ENCODE measurements around the gene TENM4. TPM values are rescaled to one million over a fixed set of nuclear protein-coding genes. Genes with fewer than 3 reads are reported as not detected.

The TENM4 gene
- total and polyA plus RNA-seq, 4 donors, result 0.02 to 0.33 (median 0.14) TPM

GRCh38 chr11:79067352-79067679, 373.5 kb downstream of the TENM4 start:
- H3K4me3 ChIP-seq (ENCODE audit: low read depth in 1 of 3, low read length in 3 of 3), result no peak overlapping the region
- H3K9ac ChIP-seq (ENCODE audit: low read depth in 1 of 2, low read length in 2 of 2), result no peak overlapping the region
- 65% methylated on average over 6 of the region's 6 CpGs for WGBS
- H3K9me3 ChIP-seq (ENCODE audit: control insufficient read depth in 4 of 4, low read length in 3 of 4), result no peaks in the 10 kb centered on the region
- DNase-seq (ENCODE audit: low spot score), result no peak
- H3K27ac ChIP-seq (ENCODE audit: low read depth in 1 of 2, low read length in 2 of 2), result no peak overlapping the region
- TF ChIP-seq MAX (IDR thresholded peaks at IDR 0.05) (no peak), TAF1 (conservative IDR thresholded peaks at IDR 0.05) (no peak), RXRA (IDR thresholded peaks at IDR 0.05) (no peak), EGR1 (IDR thresholded peaks at IDR 0.05; ENCODE audit: low read depth in 2 of 2) (no peak), YY1 (IDR thresholded peaks at IDR 0.05) (no peak), HNF4A (conservative IDR thresholded peaks at IDR 0.05) (no peak), SP1 (IDR thresholded peaks at IDR 0.05) (no peak), NR2F2 (IDR thresholded peaks at IDR 0.05) (no peak), ZBTB33 (IDR thresholded peaks at IDR 0.05) (no peak), RAD21 (IDR thresholded peaks at IDR 0.05) (no peak), FOXA2 (IDR thresholded peaks at IDR 0.05) (no peak), GABPA (IDR thresholded peaks at IDR 0.05 in 1 of 2, conservative IDR thresholded peaks at IDR 0.05 in 1 of 2) (no peak)
- TF ChIP-seq, protein P1, sequence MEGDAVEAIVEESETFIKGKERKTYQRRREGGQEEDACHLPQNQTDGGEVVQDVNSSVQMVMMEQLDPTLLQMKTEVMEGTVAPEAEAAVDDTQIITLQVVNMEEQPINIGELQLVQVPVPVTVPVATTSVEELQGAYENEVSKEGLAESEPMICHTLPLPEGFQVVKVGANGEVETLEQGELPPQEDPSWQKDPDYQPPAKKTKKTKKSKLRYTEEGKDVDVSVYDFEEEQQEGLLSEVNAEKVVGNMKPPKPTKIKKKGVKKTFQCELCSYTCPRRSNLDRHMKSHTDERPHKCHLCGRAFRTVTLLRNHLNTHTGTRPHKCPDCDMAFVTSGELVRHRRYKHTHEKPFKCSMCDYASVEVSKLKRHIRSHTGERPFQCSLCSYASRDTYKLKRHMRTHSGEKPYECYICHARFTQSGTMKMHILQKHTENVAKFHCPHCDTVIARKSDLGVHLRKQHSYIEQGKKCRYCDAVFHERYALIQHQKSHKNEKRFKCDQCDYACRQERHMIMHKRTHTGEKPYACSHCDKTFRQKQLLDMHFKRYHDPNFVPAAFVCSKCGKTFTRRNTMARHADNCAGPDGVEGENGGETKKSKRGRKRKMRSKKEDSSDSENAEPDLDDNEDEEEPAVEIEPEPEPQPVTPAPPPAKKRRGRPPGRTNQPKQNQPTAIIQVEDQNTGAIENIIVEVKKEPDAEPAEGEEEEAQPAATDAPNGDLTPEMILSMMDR (IDR thresholded peaks at IDR 0.05; ENCODE audit: low read depth, low read length, missing input control), result no peak
- TF ChIP-seq, protein P2, sequence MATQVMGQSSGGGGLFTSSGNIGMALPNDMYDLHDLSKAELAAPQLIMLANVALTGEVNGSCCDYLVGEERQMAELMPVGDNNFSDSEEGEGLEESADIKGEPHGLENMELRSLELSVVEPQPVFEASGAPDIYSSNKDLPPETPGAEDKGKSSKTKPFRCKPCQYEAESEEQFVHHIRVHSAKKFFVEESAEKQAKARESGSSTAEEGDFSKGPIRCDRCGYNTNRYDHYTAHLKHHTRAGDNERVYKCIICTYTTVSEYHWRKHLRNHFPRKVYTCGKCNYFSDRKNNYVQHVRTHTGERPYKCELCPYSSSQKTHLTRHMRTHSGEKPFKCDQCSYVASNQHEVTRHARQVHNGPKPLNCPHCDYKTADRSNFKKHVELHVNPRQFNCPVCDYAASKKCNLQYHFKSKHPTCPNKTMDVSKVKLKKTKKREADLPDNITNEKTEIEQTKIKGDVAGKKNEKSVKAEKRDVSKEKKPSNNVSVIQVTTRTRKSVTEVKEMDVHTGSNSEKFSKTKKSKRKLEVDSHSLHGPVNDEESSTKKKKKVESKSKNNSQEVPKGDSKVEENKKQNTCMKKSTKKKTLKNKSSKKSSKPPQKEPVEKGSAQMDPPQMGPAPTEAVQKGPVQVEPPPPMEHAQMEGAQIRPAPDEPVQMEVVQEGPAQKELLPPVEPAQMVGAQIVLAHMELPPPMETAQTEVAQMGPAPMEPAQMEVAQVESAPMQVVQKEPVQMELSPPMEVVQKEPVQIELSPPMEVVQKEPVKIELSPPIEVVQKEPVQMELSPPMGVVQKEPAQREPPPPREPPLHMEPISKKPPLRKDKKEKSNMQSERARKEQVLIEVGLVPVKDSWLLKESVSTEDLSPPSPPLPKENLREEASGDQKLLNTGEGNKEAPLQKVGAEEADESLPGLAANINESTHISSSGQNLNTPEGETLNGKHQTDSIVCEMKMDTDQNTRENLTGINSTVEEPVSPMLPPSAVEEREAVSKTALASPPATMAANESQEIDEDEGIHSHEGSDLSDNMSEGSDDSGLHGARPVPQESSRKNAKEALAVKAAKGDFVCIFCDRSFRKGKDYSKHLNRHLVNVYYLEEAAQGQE (IDR thresholded peaks at IDR 0.05), result no peak
- TF ChIP-seq, protein P3, sequence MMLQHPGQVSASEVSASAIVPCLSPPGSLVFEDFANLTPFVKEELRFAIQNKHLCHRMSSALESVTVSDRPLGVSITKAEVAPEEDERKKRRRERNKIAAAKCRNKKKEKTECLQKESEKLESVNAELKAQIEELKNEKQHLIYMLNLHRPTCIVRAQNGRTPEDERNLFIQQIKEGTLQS (IDR thresholded peaks at IDR 0.05), result no peak
- H3K36me3 ChIP-seq (ENCODE audit: control insufficient read depth in 4 of 4, insufficient read depth in 3 of 4, low read depth in 1 of 4, low read length in 3 of 4), result no peaks in the 10 kb centered on the region
- H3K27me3 ChIP-seq (ENCODE audit: control insufficient read depth in 4 of 4, insufficient read depth in 4 of 4, low read length in 3 of 4), result no peaks in the 10 kb centered on the region
- no peaks in the 10 kb centered on the region for H3K4me1 ChIP-seq (ENCODE audit: control insufficient read depth in 4 of 4, insufficient read depth in 4 of 4, low read length in 3 of 4)
